ENCODE data around the gene LATS1.
"Not testable (repeated sequence)": the region's sequence is repeated elsewhere in the genome, so short reads cannot be mapped to it uniquely, and the experiment has no call there.

DNA sequence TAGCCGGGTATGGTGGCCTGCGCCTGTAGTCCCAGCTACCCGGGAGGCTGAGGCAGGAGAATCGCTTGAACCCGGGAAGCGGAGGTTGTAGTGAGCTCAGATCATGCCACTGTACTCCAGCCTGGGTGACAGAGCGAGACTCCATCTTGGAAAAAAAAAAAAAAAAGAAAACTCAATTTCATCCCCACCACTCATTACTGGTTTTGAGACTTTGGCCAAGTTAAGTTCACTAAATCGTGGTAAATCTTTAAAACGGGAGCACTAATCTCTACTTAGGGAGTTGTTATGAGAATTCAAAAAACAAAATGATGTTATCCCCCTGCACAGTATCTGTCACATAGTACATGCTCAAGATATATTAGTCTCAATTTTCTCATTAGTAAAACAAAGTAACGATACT lies 27.4 kb upstream of the LATS1 start:
- not testable (repeated sequence) for TF ChIP-seq POLR2A, EP300, POLR2AphosphoS5 (IDR thresholded peaks at IDR 0.05)
- TF ChIP-seq, protein P1, sequence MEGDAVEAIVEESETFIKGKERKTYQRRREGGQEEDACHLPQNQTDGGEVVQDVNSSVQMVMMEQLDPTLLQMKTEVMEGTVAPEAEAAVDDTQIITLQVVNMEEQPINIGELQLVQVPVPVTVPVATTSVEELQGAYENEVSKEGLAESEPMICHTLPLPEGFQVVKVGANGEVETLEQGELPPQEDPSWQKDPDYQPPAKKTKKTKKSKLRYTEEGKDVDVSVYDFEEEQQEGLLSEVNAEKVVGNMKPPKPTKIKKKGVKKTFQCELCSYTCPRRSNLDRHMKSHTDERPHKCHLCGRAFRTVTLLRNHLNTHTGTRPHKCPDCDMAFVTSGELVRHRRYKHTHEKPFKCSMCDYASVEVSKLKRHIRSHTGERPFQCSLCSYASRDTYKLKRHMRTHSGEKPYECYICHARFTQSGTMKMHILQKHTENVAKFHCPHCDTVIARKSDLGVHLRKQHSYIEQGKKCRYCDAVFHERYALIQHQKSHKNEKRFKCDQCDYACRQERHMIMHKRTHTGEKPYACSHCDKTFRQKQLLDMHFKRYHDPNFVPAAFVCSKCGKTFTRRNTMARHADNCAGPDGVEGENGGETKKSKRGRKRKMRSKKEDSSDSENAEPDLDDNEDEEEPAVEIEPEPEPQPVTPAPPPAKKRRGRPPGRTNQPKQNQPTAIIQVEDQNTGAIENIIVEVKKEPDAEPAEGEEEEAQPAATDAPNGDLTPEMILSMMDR (IDR thresholded peaks at IDR 0.05) = not testable (repeated sequence)
